Head of caudate nucleus (tissue), 42 donors: Measurements from ENCODE around the gene ATP13A1.
A peak's percentile ranks its signal among the peaks of the same experiment; 100 is the strongest.
"Not testable (repeated sequence)": the region's sequence is repeated elsewhere in the genome, so short reads cannot be mapped to it uniquely, and the experiment has no call there.

Experiments used
- DNase-seq, 42 donors: peaks; one replicate each; pipeline versions ENCODE4 v3.0.0 to v3.0.0-alpha.2; 2020 to 2021; ENCODE audit warnings: mixed read lengths in 7 of 42
- intact Hi-C: fragments of 100-400 bp; cut with DNase I; formaldehyde crosslinking; loops from one replicate; pipeline ENCODE4 v1.15.0; 2022

The ATP13A1 gene

DNA sequence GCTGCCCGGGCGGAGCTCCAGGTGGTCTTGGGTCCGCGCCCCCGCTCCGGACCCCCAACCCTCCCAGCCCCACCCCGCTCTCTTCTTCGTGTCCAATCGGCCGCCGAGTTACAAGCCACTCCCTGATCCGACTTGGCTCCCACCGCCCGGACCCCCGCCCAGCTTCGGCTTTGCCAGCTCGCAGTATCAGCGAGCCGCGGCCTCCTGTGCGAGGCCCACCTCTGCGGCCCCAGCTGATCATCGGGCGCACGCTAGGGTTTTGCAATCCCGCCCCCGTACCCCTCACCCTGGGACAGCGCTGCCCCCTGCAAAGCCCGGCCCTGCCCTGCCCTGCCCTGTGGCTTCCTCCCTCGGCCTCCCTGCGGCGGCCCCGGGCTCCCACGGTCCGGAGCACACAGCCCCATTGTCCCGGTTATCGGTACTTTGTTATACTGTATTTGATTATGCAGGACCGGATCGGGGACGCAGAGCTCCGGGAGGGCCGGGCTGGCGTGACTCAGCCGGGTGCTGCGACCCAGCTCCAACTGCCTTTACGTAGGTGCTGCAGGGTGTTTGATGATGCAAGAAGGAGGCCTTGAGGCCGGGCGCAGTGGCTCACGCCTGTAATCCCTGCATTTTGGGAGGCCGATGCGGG lies 34.9 kb downstream of the ATP13A1 start:
- DNase-seq, result no peak

DNA sequence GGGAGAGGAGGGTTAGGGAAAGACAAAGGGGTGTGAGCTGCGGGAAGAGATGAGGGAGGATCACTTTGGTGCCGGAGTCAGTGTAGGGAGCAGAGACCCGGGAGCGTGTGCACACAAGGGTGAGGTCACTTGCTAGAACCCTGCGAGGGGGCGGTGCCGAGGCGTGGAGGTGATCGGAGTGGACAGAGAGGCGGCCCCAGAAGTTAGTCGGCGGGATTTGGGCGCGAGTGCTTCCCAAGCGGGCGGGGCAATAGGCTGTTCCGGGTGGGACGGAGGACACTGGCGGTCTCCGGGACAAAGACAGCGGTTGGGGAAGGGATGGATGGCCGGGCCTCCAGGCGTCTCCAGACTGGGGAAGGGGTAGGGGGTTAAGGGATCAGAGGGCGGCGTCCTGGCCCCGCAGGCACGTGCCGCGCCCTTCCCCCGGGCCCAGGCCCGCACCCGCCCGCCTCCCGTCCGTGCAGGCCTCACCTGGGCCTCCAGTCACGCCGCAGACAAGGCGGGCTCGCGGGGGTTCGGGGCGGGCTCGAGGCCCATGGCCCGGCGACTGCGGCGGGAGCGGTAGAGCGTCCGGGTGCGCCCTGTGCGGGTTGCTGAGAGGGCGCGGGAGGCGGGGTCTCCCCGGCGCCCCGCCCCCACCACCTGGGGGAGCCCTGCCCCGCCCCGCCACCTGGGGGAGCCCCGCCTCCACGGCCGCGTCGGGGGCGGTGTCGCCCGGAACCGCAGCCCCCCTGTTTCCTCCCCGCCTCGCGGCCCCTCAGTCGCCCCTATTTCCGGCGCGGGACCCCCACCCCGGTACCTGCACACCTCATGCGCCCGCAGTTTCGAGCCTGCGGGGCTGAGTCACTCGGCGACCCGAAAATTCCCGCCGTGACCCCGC lies 35.6 kb downstream of the ATP13A1 start, which contains the start of gene LPAR2:
Gene LPAR2 (minus strand): TSS at position 600 of the 880 bp plus-strand sequence. CDS start 945 bp downstream, outside the sequence.
- peak in 4 of 42 donors; percentile 30 to 43 (median 40) for DNase-seq
- intact Hi-C loops, result no loop called here

More for the DNA sequence above, 34.9 kb downstream of the ATP13A1 start:
- intact Hi-C loops, result no loop called here

DNA sequence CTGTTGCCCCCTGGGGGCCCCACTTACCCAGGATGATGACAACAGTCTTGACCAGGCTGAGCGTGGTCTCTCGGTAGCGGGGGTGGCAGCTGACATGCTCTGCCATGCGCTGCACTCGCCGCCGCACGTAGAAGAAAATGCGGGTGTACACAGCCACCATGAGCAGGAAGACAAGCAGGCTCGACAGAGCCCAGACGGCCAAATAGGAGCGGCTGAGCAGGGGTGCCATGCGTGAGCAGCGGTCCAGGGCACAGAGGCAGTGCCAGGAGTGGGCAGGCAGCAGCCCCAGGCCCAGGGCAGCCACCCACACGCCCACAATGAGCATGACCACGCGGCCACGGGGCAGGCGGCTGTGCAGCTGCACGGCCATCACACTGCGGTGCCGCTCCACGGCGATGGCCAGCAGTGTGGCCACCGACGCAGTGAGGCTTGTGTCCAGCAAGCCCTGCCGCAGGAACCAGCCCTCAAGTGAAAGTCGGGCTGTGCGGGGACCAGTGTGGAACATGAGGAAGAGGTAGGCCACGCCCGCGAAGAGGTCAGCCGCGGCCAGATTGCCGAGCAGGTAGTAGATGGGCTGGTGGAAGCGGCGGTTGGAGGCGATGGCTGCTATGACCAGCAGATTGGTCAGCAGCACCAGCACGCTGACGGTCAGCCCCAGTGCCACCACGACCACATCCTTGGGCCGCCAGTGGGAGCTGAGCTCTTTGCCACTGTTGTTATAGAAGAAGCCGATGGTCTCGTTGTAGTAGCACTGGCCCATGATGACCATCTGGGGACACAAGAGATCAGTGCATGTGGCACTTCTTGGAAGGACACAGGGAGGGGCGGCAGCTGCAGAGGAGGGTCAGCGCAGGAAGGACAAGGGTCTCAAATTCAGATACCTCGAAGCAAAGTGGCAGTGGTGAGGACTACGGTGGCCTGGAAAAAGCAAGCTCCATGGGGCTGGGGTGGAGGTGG lies 36.7 kb downstream of the ATP13A1 start:
- DNase-seq, result no peak
- intact Hi-C loops, result no loop called here

DNA sequence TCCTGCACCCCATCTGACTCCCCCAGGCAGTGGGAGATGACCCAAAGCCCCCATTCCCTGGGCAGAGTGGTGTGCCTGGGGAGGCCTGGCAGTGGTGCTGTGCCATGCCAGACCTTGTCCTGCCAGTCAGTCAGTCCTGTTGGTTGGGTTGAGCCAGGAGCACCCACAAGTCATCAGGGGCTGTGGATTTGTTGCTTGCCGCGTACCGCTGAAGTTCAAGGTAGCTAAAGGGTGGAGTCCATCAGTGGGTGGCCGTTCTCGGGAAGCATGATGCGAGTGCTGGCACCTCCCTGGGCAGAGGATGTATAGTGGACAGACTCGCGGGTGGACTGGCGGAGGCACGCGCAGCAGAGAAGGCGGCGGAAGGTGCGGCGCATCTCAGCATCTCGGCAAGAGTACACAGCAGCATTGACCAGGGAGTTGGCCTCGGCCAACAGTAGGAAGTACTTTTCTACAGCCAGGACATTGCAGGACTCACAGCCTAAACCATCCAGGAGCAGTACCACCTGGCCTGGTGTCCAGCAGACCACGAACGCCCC lies 39.4 kb downstream of the ATP13A1 start:
- DNase-seq, result no peak
- intact Hi-C loops, result no loop called here

DNA sequence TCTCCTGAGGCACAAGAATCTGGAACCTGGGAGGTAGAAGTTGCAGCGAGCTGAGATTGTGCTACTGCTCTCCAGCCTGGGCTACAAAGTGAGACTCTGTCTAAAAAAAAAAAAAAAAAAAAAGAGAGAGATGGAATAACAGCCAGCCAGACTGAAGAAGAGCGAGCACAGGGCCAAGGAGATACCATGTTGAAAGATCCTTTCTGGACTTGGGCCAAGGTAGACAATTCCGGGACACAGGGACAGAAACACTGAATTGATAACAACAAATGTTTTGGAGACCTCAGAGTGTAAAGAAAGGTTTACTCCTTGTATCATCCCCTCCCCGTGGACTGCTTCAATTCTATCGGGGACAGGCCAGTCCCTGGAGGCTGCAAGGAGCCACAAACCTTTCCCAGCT lies 40.1 kb downstream of the ATP13A1 start:
- intact Hi-C loops, result no loop called here
- no peak for DNase-seq

DNA sequence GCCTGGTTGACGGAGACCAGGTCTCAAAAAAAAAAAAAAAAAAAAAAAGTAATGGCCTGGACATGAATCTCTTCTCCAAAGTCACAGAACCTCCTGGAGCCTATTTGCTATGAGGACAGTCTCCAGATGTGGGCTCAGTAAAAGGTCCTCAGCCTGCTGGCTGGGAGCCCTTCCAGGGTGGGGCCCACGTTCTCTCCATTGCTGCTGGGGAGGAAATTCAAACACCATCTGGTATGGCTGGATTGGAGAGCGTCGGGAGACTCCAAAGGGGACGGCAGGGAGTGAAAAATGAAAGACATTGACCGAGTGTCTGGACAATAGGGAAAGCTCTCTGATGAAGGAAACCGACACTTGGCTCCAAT lies 43.6 kb downstream of the ATP13A1 start:
- intact Hi-C loops, result no loop called here
- DNase-seq, result no peak

DNA sequence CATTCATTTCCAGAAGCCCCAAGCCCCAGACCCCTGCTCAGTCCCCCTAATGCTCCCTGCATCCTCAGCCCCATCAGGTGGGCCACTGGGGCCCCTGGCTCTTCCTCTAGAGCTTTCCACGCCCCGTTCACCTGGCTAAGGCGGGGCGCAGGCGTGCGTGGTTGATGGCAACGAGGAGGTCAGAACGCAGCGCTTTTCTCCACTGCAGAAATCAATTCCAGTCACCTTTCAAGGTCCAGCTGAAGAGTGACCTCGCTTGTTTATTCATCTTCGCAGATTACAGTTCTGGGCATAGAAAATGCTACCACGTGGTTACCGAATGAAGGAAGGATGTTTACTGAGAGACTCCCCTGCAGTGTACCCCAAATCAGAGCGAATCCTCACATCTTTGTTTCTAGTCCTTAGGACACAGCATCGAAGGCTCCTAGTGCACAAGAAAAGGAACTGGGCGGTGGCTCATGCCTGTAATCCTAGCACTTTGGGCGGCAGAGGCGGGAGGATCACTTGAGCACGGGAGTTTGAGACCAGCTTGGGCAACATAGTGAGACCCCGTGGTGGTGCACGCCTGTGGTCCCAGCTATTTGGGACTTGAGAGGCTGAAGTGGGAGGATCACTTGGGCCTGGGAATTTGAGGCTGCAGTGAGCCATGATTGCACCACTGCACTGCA lies 44.2 kb downstream of the ATP13A1 start:
- intact Hi-C loops, result no loop called here
- no peak for DNase-seq

DNA sequence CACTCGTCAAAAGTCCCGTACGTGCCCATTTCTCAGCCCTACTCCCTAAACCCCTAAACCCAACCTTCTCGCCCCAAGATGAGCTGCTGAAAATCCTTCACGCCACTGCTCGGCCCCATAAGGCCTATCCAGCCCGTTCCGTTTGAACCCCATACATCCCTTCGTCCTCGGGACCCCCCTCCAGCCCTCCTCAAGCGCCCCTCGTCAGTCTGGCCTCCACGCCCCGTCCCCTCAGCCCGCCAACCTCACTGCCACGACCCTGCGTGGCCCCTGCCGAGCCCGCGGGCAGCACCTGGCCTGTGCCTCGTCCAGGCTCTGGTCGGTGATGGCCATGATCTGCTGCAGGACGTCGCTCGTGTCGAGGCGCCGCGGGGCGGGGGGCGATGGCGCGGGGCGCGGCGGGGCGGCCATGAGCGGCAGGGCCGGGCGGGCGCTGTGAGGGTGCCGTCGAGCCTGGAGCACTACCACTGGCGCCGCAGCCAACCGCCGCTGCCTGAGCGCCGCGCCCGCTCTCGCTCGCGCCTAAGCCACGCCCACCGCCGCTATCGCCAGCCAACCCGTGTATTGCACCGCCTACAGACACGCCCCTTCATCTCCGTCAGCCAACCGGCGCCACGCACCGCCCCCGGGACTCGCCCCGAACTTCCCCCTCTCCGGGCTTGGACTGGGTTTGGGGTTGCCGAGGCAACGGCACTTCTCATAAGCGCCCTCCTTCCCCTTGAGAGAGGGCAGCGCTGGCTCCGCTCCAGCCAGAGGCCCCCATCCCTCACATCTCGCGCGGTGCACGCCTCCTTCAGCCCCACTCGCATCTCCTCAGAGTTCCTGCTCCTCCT lies 45.0 kb downstream of the ATP13A1 start, which contains the start of gene PBX4:
Gene PBX4 (minus strand): TSS at position 469 of the 833 bp plus-strand sequence. CDS start 58 bp downstream, at position 411.
- peak; percentile 81 to 97 (median 94) for DNase-seq
- intact Hi-C loops, result no loop called here

DNA sequence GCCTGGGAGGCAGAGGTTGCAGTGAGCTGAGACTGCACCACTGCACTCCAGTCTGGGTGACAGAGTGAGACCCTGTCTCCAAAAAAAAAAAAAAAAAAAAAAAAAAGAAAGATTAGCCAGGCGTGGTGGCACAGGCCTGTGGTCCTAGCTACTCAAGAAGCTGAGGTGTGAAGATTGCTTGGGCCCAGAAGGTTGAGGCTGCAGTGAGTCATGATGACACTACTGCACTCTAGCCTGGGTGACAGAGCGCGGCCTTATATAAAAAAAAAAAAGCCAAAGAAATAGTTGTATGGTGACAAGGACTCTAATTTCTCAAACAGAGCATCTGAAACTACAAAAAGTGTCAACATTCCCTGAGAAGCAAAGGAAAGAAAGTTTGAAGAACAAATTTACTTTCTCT lies 48.4 kb downstream of the ATP13A1 start:
- intact Hi-C loops, result no loop called here

DNA sequence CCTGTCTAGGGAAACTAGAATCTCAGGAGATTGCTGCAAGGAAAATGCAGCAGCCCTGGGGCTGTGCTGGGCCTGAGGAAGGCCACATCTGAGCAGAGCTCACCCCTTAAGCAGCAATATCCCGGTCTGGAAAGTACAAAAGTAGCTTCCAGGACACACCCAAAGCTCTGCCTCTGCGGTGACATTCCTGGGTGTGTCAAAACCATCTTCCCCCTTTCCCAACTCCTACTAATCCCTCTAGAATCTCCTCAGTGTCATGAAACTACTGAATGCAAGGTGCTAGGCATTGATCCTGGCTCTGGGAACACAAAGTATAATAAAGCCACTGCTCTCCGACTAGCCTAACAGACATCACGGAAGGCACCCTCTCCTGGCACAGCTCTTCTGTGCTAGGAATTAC lies 50.0 kb downstream of the ATP13A1 start:
- intact Hi-C loops, result no loop called here
- DNase-seq, result peak in 6 of 42 donors; percentile 21 to 65 (median 44)

More for the DNA sequence above, 48.4 kb downstream of the ATP13A1 start:
- DNase-seq, result no peak

DNA sequence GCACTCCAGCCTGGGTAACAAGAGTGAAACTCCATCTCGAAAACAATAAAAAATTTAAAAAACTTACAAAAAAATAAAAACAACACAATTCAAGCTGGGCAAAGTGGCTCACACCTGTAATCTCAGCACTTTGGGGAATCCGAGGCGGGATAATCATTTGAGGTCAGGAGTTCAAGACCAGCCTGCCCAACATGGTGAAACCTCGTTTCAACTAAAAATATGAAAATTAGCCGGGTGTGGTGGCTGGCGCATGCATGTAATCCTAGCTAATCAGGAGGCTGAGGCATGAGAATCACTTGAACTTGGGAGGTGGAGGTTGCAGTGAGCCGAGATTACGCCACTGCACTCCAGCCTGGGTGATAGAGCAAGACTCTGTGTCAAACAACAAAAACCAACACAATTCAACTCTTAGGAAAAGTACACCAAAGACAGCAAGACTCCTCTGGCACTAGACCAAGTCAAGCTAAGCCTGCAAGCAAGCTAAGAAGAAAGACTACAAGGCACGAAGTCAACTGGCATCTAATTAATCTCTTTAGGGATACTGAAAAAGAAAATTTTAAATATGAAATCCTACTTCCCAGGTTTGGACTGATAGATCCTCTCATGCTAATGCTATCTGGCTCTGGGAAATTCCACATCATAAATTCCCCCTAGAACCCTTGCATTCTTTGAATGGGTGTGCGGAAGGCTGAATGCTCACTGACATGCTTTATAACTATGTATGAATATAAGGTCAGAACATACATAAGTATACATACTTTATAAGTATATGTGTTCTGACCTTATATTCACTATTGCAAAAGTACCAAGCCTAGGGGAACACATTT lies 52.9 kb downstream of the ATP13A1 start:
- intact Hi-C loops, result no loop called here

DNA sequence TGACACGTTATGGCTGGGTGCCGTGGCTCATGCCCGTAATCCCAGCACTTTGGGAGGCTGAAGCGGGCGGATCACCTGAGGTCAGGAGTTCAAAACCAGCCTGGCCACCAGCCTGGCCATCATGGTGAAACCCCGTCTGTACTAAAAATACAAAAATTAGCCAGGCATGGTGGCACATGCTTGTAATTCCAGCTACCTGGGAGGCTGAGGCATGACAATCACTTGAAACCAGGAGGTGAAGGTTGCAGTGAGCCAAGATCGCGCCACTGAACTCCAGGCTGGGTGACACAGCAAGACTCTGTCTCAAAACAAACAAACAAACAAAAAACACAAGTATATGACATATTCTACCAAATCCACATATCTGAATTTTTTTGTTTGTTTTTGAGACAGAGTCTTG lies 56.8 kb downstream of the ATP13A1 start:
- DNase-seq, intact Hi-C loops: not testable (repeated sequence)

More for the DNA sequence above, 52.9 kb downstream of the ATP13A1 start:
- DNase-seq, result no peak

DNA sequence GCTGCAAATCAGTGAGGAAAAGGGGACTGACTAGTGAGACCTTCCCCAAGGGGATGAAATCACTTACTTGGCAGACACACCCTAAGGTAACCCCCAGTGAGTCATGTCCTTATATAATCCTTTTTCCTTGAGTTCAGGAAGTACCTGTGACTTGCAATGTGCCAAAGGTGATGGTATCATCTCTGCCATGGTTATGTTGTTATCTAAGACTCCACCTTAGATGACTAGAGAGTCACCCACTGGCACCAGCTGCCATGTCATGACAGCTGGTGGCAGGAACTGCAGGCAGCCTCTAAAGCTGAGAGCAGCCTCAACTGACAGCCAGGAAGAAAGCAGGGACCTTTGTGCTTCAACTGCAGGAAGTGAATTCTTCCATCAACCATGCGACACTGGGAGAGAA lies 57.5 kb downstream of the ATP13A1 start:
- peak in 17 of 42 donors; percentile 4 to 60 (median 28) for DNase-seq

DNA sequence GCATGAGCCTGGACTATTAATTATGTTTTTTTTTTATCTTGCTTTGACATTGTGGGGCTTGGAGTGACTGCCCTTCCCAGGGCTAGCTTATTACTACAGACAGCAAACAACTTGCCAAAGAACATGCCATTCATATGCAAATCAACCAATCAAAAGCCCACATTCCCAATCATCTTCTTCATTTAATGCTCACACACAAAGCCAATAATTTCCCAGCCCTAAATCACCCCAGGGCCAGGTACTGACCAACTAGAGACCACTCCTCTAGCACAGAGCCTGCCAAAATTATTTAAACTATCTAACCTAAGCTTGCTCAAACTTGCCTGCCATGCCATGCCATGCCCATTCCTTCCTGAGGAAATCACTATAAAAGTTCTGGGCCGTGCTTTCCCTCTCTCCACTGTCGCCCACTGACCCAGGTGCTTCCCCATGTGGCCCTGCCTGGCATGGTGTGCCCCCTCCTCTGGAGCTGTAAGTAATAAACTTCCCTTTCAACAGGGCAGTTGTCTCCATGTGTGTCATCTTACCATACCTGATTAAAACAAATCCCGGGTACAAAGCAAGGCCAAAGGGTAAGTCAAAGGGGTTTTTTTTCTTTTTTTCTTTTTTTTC lies 60.7 kb downstream of the ATP13A1 start:
- DNase-seq, result no peak
- intact Hi-C loops, result no loop called here

More for the DNA sequence above, 57.5 kb downstream of the ATP13A1 start:
- intact Hi-C loops, result no loop called here

DNA sequence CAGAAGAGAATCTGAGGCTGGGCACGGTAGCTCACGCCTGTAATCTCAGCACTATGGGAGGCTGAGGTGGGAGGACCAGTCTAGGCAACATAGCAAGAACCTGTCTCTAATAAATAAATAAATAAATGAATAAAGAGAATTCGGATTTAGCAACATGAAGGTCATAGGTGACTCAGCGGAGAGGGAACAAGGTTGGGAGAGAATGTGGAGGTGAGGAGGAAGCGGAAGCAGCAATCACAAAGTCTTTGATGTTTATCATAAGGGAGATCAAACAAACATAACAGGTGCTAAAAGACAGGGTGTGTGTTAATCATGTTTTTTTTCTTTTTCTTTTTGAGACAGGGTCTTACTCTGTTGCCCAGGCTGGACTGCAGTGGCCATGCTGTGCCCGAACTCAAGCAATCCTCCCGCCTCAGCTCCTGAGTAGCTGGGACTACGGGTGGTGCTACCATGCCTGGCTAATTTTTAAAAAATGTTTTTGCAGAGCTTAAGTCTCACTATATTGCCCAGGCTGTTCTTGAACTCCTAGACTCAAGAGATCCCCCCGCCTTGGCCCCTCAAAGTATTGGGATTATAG lies 61.3 kb downstream of the ATP13A1 start:
- intact Hi-C loops, result no loop called here
- DNase-seq, result no peak
